Keratinocyte (primary cell): Measurements from ENCODE around the gene ARHGEF19. TPM values are rescaled to one million over a fixed set of nuclear protein-coding genes. Genes with fewer than 3 reads are reported as not detected.
A peak's percentile ranks its signal among the peaks of the same experiment; 100 is the strongest.

ENCODE experiments used
- DNase-seq: peaks from one replicate; pipeline ENCODE4 v3.0.0-alpha.2; 2011; ENCODE audit warnings: low read depth, missing footprints, low spot score
- FAIRE-seq: peaks from 2 replicates; lab custom pipeline; 2011; peaks lifted over from hg19 to GRCh38; lab: Jason Lieb, UNC
- H2AFZ ChIP-seq: 2 replicates; pipeline ENCODE4 v1.6.0; 2012; ENCODE audit warnings: low read length, control low read depth, inconsistent platforms; ENCODE audit not compliant: control insufficient read depth
- H3K27ac ChIP-seq: 2 replicates; pipeline ENCODE4 v1.5.1; 2011; ENCODE audit warnings: low read length; ENCODE audit not compliant: control insufficient read depth, insufficient read depth
- H3K27me3 ChIP-seq: 3 replicates; pipeline ENCODE4 v1.6.0; 2011; ENCODE audit warnings: low read length; ENCODE audit not compliant: control insufficient read depth, insufficient read depth; ENCODE audit errors: extremely low read depth
- H3K36me3 ChIP-seq, 2 experiments: 2 replicates in 1 of 2; 3 replicates in 1 of 2; pipeline ENCODE4 v1.5.1; 2011; ENCODE audit warnings: low read length in 2 of 2, mild to moderate bottlenecking in 1 of 2; ENCODE audit not compliant: control insufficient read depth in 2 of 2, insufficient read depth in 2 of 2; ENCODE audit errors: extremely low read depth in 1 of 2
- H3K4me1 ChIP-seq: 3 replicates; pipeline ENCODE4 v1.5.1; 2011; ENCODE audit warnings: low read length; ENCODE audit not compliant: control insufficient read depth, insufficient read depth; ENCODE audit errors: extremely low read depth
- H3K4me2 ChIP-seq: 3 replicates; pipeline ENCODE4 v1.6.0; 2011; ENCODE audit warnings: low read depth, low read length; ENCODE audit not compliant: control insufficient read depth, insufficient read depth; ENCODE audit errors: extremely low read depth
- H3K4me3 ChIP-seq, 3 experiments: fragments of 200-600 bp in 1 of 3; sonication (generic) in 1 of 3; 2 replicates in 2 of 3; 3 replicates in 1 of 3; pipeline ENCODE4 v1.5.1; 2011 to 2016; ENCODE audit warnings: low read length in 3 of 3, mild to moderate bottlenecking in 3 of 3, control low read depth in 2 of 3, inconsistent platforms in 1 of 3, low read depth in 1 of 3, mixed read lengths in 1 of 3, mixed run types in 1 of 3, moderate library complexity in 1 of 3; ENCODE audit not compliant: control insufficient read depth in 2 of 3, insufficient read depth in 2 of 3; ENCODE audit errors: extremely low read depth in 1 of 3
- H3K79me2 ChIP-seq: 2 replicates; pipeline ENCODE4 v1.6.0; 2012; ENCODE audit warnings: low read length; ENCODE audit not compliant: control insufficient read depth, insufficient read depth
- H3K9ac ChIP-seq: 3 replicates; pipeline ENCODE4 v1.6.0; 2011; ENCODE audit warnings: low read length; ENCODE audit not compliant: control insufficient read depth, insufficient read depth; ENCODE audit errors: extremely low read depth
- H3K9me1 ChIP-seq: 3 replicates; pipeline ENCODE4 v1.6.0; 2011; ENCODE audit warnings: low read length; ENCODE audit not compliant: control insufficient read depth, insufficient read depth; ENCODE audit errors: extremely low read depth
- H3K9me3 ChIP-seq: 2 replicates; pipeline ENCODE4 v1.5.1; 2012; ENCODE audit warnings: low read depth, low read length; ENCODE audit not compliant: control insufficient read depth
- H4K20me1 ChIP-seq: 3 replicates; pipeline ENCODE4 v1.6.0; 2011; ENCODE audit warnings: low read length; ENCODE audit not compliant: control insufficient read depth, insufficient read depth; ENCODE audit errors: extremely low read depth
- CTCF ChIP-seq, 3 experiments: IDR thresholded peaks in 1 of 3; conservative IDR thresholded peaks in 1 of 3; optimal IDR thresholded peaks in 1 of 3; 2 replicates in 2 of 3; 3 replicates in 1 of 3; pipeline versions ENCODE3 to v1.5.1; 2011; ENCODE audit warnings: low read length in 3 of 3, mild to moderate bottlenecking in 3 of 3, moderate library complexity in 2 of 3, control low read depth in 1 of 3, inconsistent platforms in 1 of 3; ENCODE audit not compliant: insufficient read depth in 2 of 3; ENCODE audit errors: extremely low read depth in 1 of 3
- EZH2 ChIP-seq: IDR thresholded peaks from one replicate; pipeline ENCODE4 v1.6.1; 2012; ENCODE audit warnings: inconsistent platforms, mild to moderate bottlenecking, low read length, moderate library complexity
- dilution Hi-C: fragments of 300-500 bp; cut with MboI; formaldehyde crosslinking; loops from one replicate; pipeline ENCODE4 v1.7.0; 2020; ENCODE audit warnings: low sequenced_read_pairs; ENCODE audit not compliant: extremely low pct_ligation_motif_present
- polyA plus RNA-seq, 5 experiments: library from polyadenylated mRNA; depleted of rRNA in 3 of 5; stranded (reverse) in 3 of 5; stranded (forward) in 1 of 5; unstranded in 1 of 5; fragments of >200 nt; gene quantifications; 1 replicate in 1 of 5; 2 replicates in 3 of 5; 3 replicates in 1 of 5; pipeline versions ENCODE4 v1.2.1 to v1.2.3, GENCODE V29; 2011 to 2012; ENCODE audit warnings: missing spikeins in 2 of 5, low read depth in 1 of 5, low replicate concordance in 1 of 5

Gene ARHGEF19
- polyA plus RNA-seq, 1 donor (not counting 4 experiments of a cell fraction or from before 2014, with no cell fraction given), result 5.0 TPM

GRCh38 chr1:16195518-16195905, 16.9 kb downstream of the ARHGEF19 start:
- no peaks in the 10 kb centered on the region for H3K9me1 ChIP-seq
- no peak overlapping the region for H3K4me3 ChIP-seq
- no peaks in the 10 kb centered on the region for H3K79me2 ChIP-seq
- FAIRE-seq (peak; percentile 53), DNase-seq (no peak)
- no peak for TF ChIP-seq EZH2
- no peak for TF ChIP-seq CTCF (optimal IDR thresholded peaks at IDR 0.05 in 1 of 3, IDR thresholded peaks at IDR 0.05 in 1 of 3, conservative IDR thresholded peaks at IDR 0.05 in 1 of 3; ENCODE audit: extremely low read depth in 1 of 3, insufficient read depth in 2 of 3, low read length in 3 of 3)
- H2AFZ ChIP-seq, result no peak overlapping the region
- dilution Hi-C loops, result no loop called here
- H3K9ac ChIP-seq, result no peak overlapping the region
- H3K36me3 ChIP-seq, result no peaks in the 10 kb centered on the region
- no peaks in the 10 kb centered on the region for H3K27me3 ChIP-seq
- no peak overlapping the region for H3K27ac ChIP-seq
- H4K20me1 ChIP-seq, result no peaks in the 10 kb centered on the region
- H3K9me3 ChIP-seq, result no peaks in the 10 kb centered on the region
- peaks cover 12% of the 10 kb centered on the region for H3K4me1 ChIP-seq
- no peak overlapping the region for H3K4me2 ChIP-seq

- FAIRE-seq (peak; percentile 51), DNase-seq (no peak)
- Histone ChIP-seq H3K9me1 (no peaks in the 10 kb centered on the region), H2AFZ (peak overlapping the region; percentile 72), H3K36me3 (no peaks in the 10 kb centered on the region), H3K9me3 (no peaks in the 10 kb centered on the region), H3K27me3 (no peaks in the 10 kb centered on the region), H3K27ac (no peak overlapping the region), H4K20me1 (no peaks in the 10 kb centered on the region), H3K9ac (no peak overlapping the region), H3K4me1 (peaks cover 38% of the 10 kb centered on the region), H3K79me2 (no peaks in the 10 kb centered on the region), H3K4me3 (no peak overlapping the region), H3K4me2 (peak overlapping the region; percentile 27)
- dilution Hi-C loops, result no loop called here
- TF ChIP-seq CTCF (optimal IDR thresholded peaks at IDR 0.05 in 1 of 3, IDR thresholded peaks at IDR 0.05 in 1 of 3, conservative IDR thresholded peaks at IDR 0.05 in 1 of 3; ENCODE audit: extremely low read depth in 1 of 3, insufficient read depth in 2 of 3, low read length in 3 of 3) (no peak), EZH2 (no peak)
Observed at GRCh38 chr1:16191916-16192546, 20.4 kb downstream of the ARHGEF19 start.
